ENCODE data around the gene FAHD2A. TPM values are rescaled to one million over a fixed set of nuclear protein-coding genes. Genes with fewer than 3 reads are reported as not detected.

The FAHD2A gene
- total RNA-seq, 6 experiments from 2014 or later = 62.2 to 80.1 (median 75.7) TPM

- H3K27me3 ChIP-seq = no peaks in the 10 kb centered on the region
- intact Hi-C loops (cut with DNase I) = no loop called here
- H3K9me3 ChIP-seq = no peaks in the 10 kb centered on the region
- no peak overlapping the region for H3K27ac ChIP-seq
- no peaks in the 10 kb centered on the region for H3K36me3 ChIP-seq
- TF ChIP-seq POLR2A (IDR thresholded peaks at IDR 0.05) (no peak), CTCF (IDR thresholded peaks at IDR 0.05) (no peak)
- H3K4me1 ChIP-seq = peaks cover 0 to 13% (median 0%) of the 10 kb centered on the region in 4 donors
- no peak overlapping the region for H3K4me3 ChIP-seq
- DNase-seq (peak in 1 of 3 donors; percentile 38), ATAC-seq (no peak)
- 68% methylated on average over 5 of the region's 14 CpGs for WGBS (ENCODE audit: insufficient coverage, low coverage, low lambda C conversion rate, missing lambda C conversion rate)
These were observed 19.5 kb upstream of the FAHD2A start for GRCh38 chr2:95382686-95383634.

DNA sequence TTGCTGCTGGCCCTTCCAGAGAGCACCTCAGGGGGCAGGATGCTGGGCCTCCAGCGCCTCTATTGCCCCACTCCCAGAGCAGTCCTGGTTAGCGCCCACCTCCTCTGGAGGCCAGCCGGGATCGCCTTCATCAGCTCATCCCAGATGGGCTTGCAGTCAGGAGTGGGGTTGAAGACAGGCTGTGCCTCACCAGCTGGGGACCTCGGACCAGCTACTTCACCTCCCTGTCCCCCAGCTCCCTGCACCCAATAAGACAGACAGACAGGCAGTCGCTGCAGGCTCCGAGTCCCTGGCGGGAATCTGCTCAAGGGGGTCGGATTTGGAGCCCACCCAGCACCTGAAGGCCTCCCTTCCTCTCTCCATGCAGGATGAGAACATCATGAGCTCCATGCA lies 18.9 kb upstream of the FAHD2A start:
- no peaks in the 10 kb centered on the region for H3K27me3 ChIP-seq
- H3K9me3 ChIP-seq = no peaks in the 10 kb centered on the region
- H3K4me3 ChIP-seq = no peak overlapping the region
- intact Hi-C loops (cut with DNase I) = no loop called here
- TF ChIP-seq POLR2A (IDR thresholded peaks at IDR 0.05) (no peak), CTCF (IDR thresholded peaks at IDR 0.05) (no peak)
- no CpG with 5 or more reads among the region's 9 CpGs for WGBS (ENCODE audit: insufficient coverage, low coverage, low lambda C conversion rate, missing lambda C conversion rate)
- ATAC-seq = no peak
- H3K4me1 ChIP-seq = peaks cover 0 to 13% (median 0%) of the 10 kb centered on the region in 4 donors
- H3K27ac ChIP-seq = no peak overlapping the region
- no peaks in the 10 kb centered on the region for H3K36me3 ChIP-seq
- DNase-seq = peak in 1 of 3 donors; percentile 41

- TF ChIP-seq CTCF (IDR thresholded peaks at IDR 0.05) = no peak
- TF ChIP-seq POLR2A (IDR thresholded peaks at IDR 0.05) = no peak
- H3K27me3 ChIP-seq = no peaks in the 10 kb centered on the region
- WGBS (ENCODE audit: insufficient coverage, low coverage, low lambda C conversion rate, missing lambda C conversion rate) = no CpG with 5 or more reads among the region's 12 CpGs
- ATAC-seq (peak in 2 of 4 donors; percentile 2 to 14), DNase-seq (no peak)
- H3K27ac ChIP-seq = no peak overlapping the region
- intact Hi-C loops (cut with DNase I) = no loop called here
- no peak overlapping the region for H3K4me3 ChIP-seq
- no peaks in the 10 kb centered on the region for H3K36me3 ChIP-seq
- H3K9me3 ChIP-seq = no peaks in the 10 kb centered on the region
- H3K4me1 ChIP-seq = peaks cover 0 to 21% (median 5%) of the 10 kb centered on the region in 4 donors
These were observed 17.5 kb upstream of the FAHD2A start for GRCh38 chr2:95384854-95385569.

DNA sequence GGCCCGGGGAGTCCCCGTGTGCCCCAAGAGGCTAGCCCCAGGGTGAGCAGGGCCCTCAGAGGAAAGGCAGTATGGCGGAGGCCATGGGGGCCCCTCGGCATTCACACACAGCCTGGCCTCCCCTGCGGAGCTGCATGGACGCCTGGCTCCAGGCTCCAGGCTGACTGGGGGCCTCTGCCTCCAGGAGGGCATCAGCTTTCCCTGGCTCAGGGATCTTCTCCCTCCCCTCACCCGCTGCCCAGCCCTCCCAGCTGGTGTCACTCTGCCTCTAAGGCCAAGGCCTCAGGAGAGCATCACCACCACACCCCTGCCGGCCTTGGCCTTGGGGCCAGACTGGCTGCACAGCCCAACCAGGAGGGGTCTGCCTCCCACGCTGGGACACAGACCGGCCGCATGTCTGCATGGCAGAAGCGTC lies 16.9 kb upstream of the FAHD2A start:
- 100% methylated on average over 4 of the region's 12 CpGs for WGBS (ENCODE audit: insufficient coverage, low coverage, low lambda C conversion rate, missing lambda C conversion rate)
- TF ChIP-seq POLR2A (IDR thresholded peaks at IDR 0.05) (no peak), CTCF (IDR thresholded peaks at IDR 0.05) (no peak)
- H3K4me1 ChIP-seq = peaks cover 0 to 27% (median 5%) of the 10 kb centered on the region in 4 donors

More for the DNA sequence above, 16.9 kb upstream of the FAHD2A start:
- no peak overlapping the region for H3K27ac ChIP-seq
- intact Hi-C loops (cut with DNase I) = no loop called here
- H3K4me3 ChIP-seq = no peak overlapping the region
- DNase-seq (no peak), ATAC-seq (no peak)
- H3K27me3 ChIP-seq = no peaks in the 10 kb centered on the region
- no peaks in the 10 kb centered on the region for H3K9me3 ChIP-seq
- no peaks in the 10 kb centered on the region for H3K36me3 ChIP-seq

Data from right lobe of liver (tissue), 6 donors.